Spleen (tissue), 11 donors: Measurements from ENCODE around the gene PDE4B. TPM values are rescaled to one million over a fixed set of nuclear protein-coding genes. Genes with fewer than 3 reads are reported as not detected.

Source experiments
- DNase-seq: peaks from one replicate; pipeline ENCODE4 v3.0.0-alpha.2; 2020
- H3K27ac ChIP-seq, 8 donors: fragments of 200-600 bp; sonication (generic) in 7 of 8; 1 replicate in 4 of 8; 2 replicates in 4 of 8; pipeline versions ENCODE4 v1.5.0 to v1.8.0; 2016 to 2021; ENCODE audit warnings: inconsistent platforms in 4 of 8, mild to moderate bottlenecking in 4 of 8, moderate library complexity in 1 of 8
- H3K27me3 ChIP-seq, 7 donors: fragments of 200-600 bp; sonication (generic) in 6 of 7; replicated peaks in 1 of 7; 1 replicate in 4 of 7; 2 replicates in 3 of 7; pipeline versions ENCODE4 v1.5.0 to v1.8.0; 2016 to 2021; ENCODE audit warnings: inconsistent platforms in 3 of 7, mild to moderate bottlenecking in 1 of 7
- H3K36me3 ChIP-seq, 6 donors: fragments of 200-600 bp; sonication (generic) in 5 of 6; 1 replicate in 4 of 6; 2 replicates in 2 of 6; pipeline versions ENCODE4 v1.5.0 to v1.8.0; 2016 to 2021; ENCODE audit warnings: inconsistent platforms in 2 of 6
- H3K4me1 ChIP-seq, 6 donors: fragments of 200-600 bp; sonication (generic) in 5 of 6; 1 replicate in 3 of 6; 2 replicates in 3 of 6; pipeline versions ENCODE4 v1.5.0 to v1.8.0; 2016 to 2021; ENCODE audit warnings: inconsistent platforms in 3 of 6
- H3K4me3 ChIP-seq, 8 donors: fragments of 200-600 bp; sonication (generic) in 7 of 8; 1 replicate in 4 of 8; 2 replicates in 4 of 8; pipeline versions ENCODE4 v1.5.0 to v1.8.0; 2016 to 2021; ENCODE audit warnings: inconsistent platforms in 4 of 8, mild to moderate bottlenecking in 4 of 8, moderate library complexity in 2 of 8
- H3K9me3 ChIP-seq, 8 donors: fragments of 200-600 bp; sonication (generic) in 7 of 8; 1 replicate in 4 of 8; 2 replicates in 4 of 8; pipeline versions ENCODE4 v1.5.0 to v1.8.0; 2016 to 2021; ENCODE audit warnings: inconsistent platforms in 4 of 8
- POLR2A ChIP-seq, 3 donors: fragments of 450-650 bp; IDR thresholded peaks; one replicate each; pipeline ENCODE4 v1.5.1; 2017; ENCODE audit warnings: antibody characterized with exemption in 3 of 3, mild to moderate bottlenecking in 1 of 3
- POLR2AphosphoS5 ChIP-seq, 3 donors: sonication (generic); formaldehyde crosslinking; IDR thresholded peaks; one replicate each; pipeline ENCODE4 v1.5.1; 2017; ENCODE audit warnings: antibody characterized with exemption in 3 of 3
- WGBS, 5 donors: extraction: QIAGEN DNeasy Blood & Tissue Kit in 3 of 5; methylation state at CpG; one replicate each; pipeline versions ENCODE4 v1.1.5 to v1.1.7; 2013 to 2018; 5-methylcytosine and 5-hydroxymethylcytosine counted together
- intact Hi-C: fragments of 100-400 bp; cut with DNase I; formaldehyde crosslinking; loops from one replicate; pipeline ENCODE4 v1.15.0; 2023; ENCODE audit warnings: low total_unique reads
- polyA plus RNA-seq, 3 donors: library from polyadenylated mRNA; stranded (reverse); fragments of 200-250 nt; gene quantifications; one replicate each; pipeline ENCODE4 v1.2.1, GENCODE V29; 2013
- total RNA-seq, 7 donors: library from RNA; depleted of rRNA in 3 of 7; stranded (reverse); fragments of >200 nt in 3 of 7; fragmentation: NEBNext Ultra II Directional in 4 of 7; extraction: Animal tissue kit (Norgen Biotek cat#: 25700) in 4 of 7; gene quantifications; one replicate each; pipeline versions ENCODE4 v1.1.0 to v1.2.1, GENCODE V29; 2016 to 2021
- TF ChIP-seq, protein P1 (sequence below), 11 experiments: fragments of 200-600 bp in 7 of 11; fragments of 450-650 bp in 4 of 11; sonication (generic) in 4 of 11; IDR thresholded peaks in 8 of 11; conservative IDR thresholded peaks in 3 of 11; 1 replicate in 7 of 11; 2 replicates in 4 of 11; pipeline versions ENCODE4 v1.4.0 to v1.8.0; 2016 to 2021; ENCODE audit warnings: antibody characterized with exemption in 11 of 11, inconsistent platforms in 4 of 11, mild to moderate bottlenecking in 1 of 11
- donor health status: healthy with polysubstance abuse.
- donor health status: DM: no; HTN: no; CAD: no; lungs with moderate emphysema.
- donor health status: DM: no; HTN: no; CAD: no.
- donor health status: Bipolar disorder and iron deficiency.
- donor health status: healthy.
- donor health status: DM: no; HTN: no; CAD: no.
- donor health status: DM: yes; HTN: yes; CAD: no.

Gene PDE4B
- total and polyA plus RNA-seq, 10 donors: 12.6 to 88.2 (median 51.9) TPM

DNA sequence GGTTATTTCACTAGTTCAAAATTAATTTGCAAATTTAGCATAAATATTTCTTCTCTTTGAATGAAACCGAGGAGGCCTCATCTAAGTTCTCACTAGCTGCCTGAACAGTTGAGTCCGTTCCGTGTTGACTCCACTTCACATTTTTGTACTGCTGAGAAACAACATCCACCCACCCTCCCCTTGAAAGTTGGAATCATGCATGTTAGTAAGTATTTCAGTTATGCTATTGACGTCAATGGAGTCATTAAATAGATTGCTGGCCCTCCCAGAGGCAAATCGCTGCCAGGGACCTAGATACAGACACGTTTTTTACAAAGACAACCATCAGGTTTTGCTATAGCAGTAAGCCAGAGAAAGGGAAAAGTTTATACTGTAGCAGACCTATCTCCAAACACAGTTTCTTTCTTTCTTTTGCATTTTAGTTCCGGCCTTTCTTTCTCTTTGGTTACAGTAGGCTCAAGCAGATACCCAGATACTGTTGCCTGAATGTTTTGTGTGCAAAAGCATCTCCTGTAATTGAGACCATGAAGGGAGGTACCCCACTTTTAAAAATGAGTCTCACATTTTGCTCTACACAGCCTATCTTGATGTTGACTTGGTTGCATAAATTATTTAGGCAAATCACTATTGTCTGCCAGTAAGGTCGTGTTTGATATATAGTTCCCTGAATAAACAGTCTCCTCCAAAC, 478.7 kb downstream of the PDE4B start:
- TF ChIP-seq POLR2A (IDR thresholded peaks at IDR 0.05): no peak
- peak in 1 of 3 donors; percentile 65 for TF ChIP-seq POLR2AphosphoS5 (IDR thresholded peaks at IDR 0.05)
- DNase-seq: no peak
- Histone ChIP-seq H3K27ac (peak overlapping the region in 7 of 8 donors; percentile 67 to 82 (median 75)), H3K9me3 (no peaks in the 10 kb centered on the region), H3K4me3 (no peak overlapping the region), H3K36me3 (no peaks in the 10 kb centered on the region), H3K27me3 (no peaks in the 10 kb centered on the region), H3K4me1 (peaks cover 19 to 86% (median 48%) of the 10 kb centered on the region in 6 donors)
- intact Hi-C loops: loop anchor here (10.0 kb wide), 1 partner anchor 53 kb away; no protein-coding TSS in a partner anchor
- 46 to 61% (median 53%) methylated on average over 8 of the region's 8 CpGs for WGBS, 5 donors

DNA sequence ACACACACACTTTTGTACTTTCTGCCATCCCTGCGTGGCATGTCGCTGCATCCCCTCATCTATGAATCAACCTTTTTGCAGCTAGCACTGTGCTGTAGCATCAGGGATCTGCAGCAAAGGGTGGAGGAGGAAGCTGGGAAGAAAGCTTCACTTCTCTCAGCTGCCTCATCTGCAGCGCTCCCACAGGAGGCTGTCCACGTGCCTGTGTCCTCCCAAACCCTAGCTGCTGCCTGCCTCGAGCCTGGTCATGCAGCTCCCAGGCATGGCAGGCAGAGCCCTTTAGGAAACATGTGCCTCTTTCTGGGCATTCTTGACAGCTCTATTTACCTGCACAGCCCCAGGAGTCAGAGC, 479.2 kb downstream of the PDE4B start:
- peaks cover 22 to 86% (median 53%) of the 10 kb centered on the region in 6 donors for H3K4me1 ChIP-seq
- TF ChIP-seq, protein P1, sequence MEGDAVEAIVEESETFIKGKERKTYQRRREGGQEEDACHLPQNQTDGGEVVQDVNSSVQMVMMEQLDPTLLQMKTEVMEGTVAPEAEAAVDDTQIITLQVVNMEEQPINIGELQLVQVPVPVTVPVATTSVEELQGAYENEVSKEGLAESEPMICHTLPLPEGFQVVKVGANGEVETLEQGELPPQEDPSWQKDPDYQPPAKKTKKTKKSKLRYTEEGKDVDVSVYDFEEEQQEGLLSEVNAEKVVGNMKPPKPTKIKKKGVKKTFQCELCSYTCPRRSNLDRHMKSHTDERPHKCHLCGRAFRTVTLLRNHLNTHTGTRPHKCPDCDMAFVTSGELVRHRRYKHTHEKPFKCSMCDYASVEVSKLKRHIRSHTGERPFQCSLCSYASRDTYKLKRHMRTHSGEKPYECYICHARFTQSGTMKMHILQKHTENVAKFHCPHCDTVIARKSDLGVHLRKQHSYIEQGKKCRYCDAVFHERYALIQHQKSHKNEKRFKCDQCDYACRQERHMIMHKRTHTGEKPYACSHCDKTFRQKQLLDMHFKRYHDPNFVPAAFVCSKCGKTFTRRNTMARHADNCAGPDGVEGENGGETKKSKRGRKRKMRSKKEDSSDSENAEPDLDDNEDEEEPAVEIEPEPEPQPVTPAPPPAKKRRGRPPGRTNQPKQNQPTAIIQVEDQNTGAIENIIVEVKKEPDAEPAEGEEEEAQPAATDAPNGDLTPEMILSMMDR (IDR thresholded peaks at IDR 0.05 in 8 of 11, conservative IDR thresholded peaks at IDR 0.05 in 3 of 11): no peak
- TF ChIP-seq POLR2AphosphoS5 (IDR thresholded peaks at IDR 0.05) (peak in 1 of 3 donors; percentile 47), POLR2A (IDR thresholded peaks at IDR 0.05) (no peak)
- intact Hi-C loops: loop anchor here (10.0 kb wide), 1 partner anchor 53 kb away; no protein-coding TSS in a partner anchor
- no peak overlapping the region for H3K4me3 ChIP-seq
- no peaks in the 10 kb centered on the region for H3K9me3 ChIP-seq
- peak overlapping the region in 7 of 8 donors; percentile 18 to 82 (median 75) for H3K27ac ChIP-seq
- DNase-seq: peak; percentile 75
- H3K36me3 ChIP-seq: no peaks in the 10 kb centered on the region
- H3K27me3 ChIP-seq: no peaks in the 10 kb centered on the region
- WGBS, 5 donors: 52 to 73% (median 63%) methylated on average over 5 of the region's 5 CpGs

DNA sequence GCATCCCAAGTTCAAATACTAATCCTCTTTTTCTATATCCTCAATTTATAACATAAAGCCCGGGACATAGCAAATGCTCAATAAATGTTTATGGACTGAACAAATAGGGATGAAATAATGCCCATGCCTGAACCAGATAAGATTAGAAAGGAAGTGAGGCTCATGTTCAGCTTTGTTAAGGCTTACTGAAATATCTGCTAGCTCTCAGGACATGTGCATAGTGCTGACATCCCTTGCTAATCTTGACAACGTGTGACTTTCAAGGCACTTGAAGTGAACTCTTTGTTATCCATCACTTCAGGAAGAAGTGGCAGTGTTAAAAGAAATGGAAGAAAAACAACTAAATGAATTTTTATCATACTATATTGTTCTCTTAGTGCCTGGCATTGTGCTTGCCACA, 481.0 kb downstream of the PDE4B start:
- Histone ChIP-seq H3K9me3 (no peaks in the 10 kb centered on the region), H3K4me1 (peaks cover 23 to 93% (median 66%) of the 10 kb centered on the region in 6 donors), H3K27me3 (no peaks in the 10 kb centered on the region), H3K4me3 (no peak overlapping the region), H3K27ac (peak overlapping the region in 5 of 8 donors; percentile 39 to 80 (median 71)), H3K36me3 (no peaks in the 10 kb centered on the region)
- no peak for TF ChIP-seq POLR2AphosphoS5 (IDR thresholded peaks at IDR 0.05)
- TF ChIP-seq, protein P1 (IDR thresholded peaks at IDR 0.05 in 8 of 11, conservative IDR thresholded peaks at IDR 0.05 in 3 of 11): no peak
- TF ChIP-seq POLR2A (IDR thresholded peaks at IDR 0.05): no peak
- 79 to 82% (median 80%) methylated on average over 2 of the region's 2 CpGs for WGBS, 5 donors
- intact Hi-C loops: loop anchor here (10.0 kb wide), 1 partner anchor 51 kb away; no protein-coding TSS in a partner anchor
- DNase-seq: no peak

DNA sequence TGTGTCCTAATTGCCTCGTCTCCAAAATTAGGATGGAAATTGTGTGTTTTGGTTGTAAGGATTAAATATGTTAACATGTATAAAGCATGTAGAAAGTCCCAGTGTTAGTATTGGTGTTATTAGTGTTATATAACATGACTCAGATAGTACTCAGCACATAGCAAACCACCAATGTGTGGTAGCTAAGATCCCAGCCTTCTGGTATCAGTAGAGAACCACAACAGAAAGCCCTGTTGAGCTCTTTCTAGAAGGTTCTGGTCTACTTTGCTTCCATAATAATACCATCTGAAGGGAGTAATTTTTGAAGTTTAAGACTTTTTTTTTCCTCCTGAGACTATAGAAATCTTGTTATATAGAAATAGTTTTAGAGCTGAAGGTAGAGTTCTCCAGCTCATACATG, 481.9 kb downstream of the PDE4B start:
- no peak for DNase-seq
- H3K27me3 ChIP-seq: no peaks in the 10 kb centered on the region
- peak overlapping the region in 7 of 8 donors; percentile 24 to 80 (median 71) for H3K27ac ChIP-seq
- peaks cover 30 to 97% (median 72%) of the 10 kb centered on the region in 6 donors for H3K4me1 ChIP-seq
- no peaks in the 10 kb centered on the region for H3K9me3 ChIP-seq
- no peak overlapping the region for H3K4me3 ChIP-seq
- WGBS, 5 donors: 32 to 73% (median 55%) methylated on average over 1 of the region's 1 CpG
- intact Hi-C loops: loop anchor here (10.0 kb wide), 1 partner anchor 50 kb away; no protein-coding TSS in a partner anchor
- TF ChIP-seq POLR2A (IDR thresholded peaks at IDR 0.05): no peak
- no peak for TF ChIP-seq POLR2AphosphoS5 (IDR thresholded peaks at IDR 0.05)
- TF ChIP-seq, protein P1 (IDR thresholded peaks at IDR 0.05 in 8 of 11, conservative IDR thresholded peaks at IDR 0.05 in 3 of 11): no peak
- H3K36me3 ChIP-seq: no peaks in the 10 kb centered on the region
